WTC11 (cell line): Measurements from ENCODE around the gene ZNF280D.

ENCODE experiments used
- ATF1 ChIP-seq: sonication (generic); formaldehyde crosslinking; IDR thresholded peaks from 2 replicates; pipeline ENCODE4 v1.8.1; 2023; ENCODE audit warnings: mild to moderate bottlenecking, moderate library complexity, missing genetic modification reagents
- CREB1 ChIP-seq: sonication (generic); formaldehyde crosslinking; IDR thresholded peaks from 2 replicates; pipeline ENCODE4 v1.8.0; 2023; ENCODE audit warnings: mild to moderate bottlenecking, missing genetic modification reagents
- TF ChIP-seq, protein P1 (sequence below): sonication (generic); formaldehyde crosslinking; IDR thresholded peaks from 2 replicates; pipeline ENCODE4 v1.8.0; 2022; ENCODE audit warnings: mild to moderate bottlenecking, missing genetic modification reagents
- TF ChIP-seq, protein P2 (sequence below): fragments of 250-450 bp; sonication (Bioruptor Pico); IDR thresholded peaks from 2 replicates; pipeline ENCODE4 v1.8.0; 2021; ENCODE audit warnings: mild to moderate bottlenecking

DNA sequence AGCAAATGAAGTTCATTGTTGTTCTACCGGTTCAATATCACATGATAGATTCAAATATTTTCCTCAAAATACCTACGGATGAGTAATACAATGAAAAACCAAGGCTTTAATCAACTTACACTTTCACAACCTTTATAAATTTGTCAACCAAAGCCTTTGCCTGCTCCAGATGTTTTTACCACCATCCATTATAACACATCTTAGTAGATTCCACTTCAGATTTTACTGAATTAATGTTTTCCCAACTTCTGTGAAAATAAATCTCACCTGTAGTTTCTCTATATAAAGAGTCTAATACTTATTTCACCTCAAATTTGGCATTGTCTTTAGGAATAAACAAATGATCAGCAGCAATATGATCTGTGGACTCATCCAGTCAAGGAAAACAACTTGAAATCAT lies 131.1 kb downstream of the ZNF280D start:
- TF ChIP-seq, protein P1, sequence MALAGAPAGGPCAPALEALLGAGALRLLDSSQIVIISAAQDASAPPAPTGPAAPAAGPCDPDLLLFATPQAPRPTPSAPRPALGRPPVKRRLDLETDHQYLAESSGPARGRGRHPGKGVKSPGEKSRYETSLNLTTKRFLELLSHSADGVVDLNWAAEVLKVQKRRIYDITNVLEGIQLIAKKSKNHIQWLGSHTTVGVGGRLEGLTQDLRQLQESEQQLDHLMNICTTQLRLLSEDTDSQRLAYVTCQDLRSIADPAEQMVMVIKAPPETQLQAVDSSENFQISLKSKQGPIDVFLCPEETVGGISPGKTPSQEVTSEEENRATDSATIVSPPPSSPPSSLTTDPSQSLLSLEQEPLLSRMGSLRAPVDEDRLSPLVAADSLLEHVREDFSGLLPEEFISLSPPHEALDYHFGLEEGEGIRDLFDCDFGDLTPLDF (CRISPR knock-in tag): no peak
- TF ChIP-seq, protein P2, sequence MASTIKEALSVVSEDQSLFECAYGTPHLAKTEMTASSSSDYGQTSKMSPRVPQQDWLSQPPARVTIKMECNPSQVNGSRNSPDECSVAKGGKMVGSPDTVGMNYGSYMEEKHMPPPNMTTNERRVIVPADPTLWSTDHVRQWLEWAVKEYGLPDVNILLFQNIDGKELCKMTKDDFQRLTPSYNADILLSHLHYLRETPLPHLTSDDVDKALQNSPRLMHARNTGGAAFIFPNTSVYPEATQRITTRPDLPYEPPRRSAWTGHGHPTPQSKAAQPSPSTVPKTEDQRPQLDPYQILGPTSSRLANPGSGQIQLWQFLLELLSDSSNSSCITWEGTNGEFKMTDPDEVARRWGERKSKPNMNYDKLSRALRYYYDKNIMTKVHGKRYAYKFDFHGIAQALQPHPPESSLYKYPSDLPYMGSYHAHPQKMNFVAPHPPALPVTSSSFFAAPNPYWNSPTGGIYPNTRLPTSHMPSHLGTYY (CRISPR knock-in tag): no peak
- TF ChIP-seq ATF1 (CRISPR knock-in tag): no peak
- TF ChIP-seq CREB1 (CRISPR knock-in tag): no peak
